HepG2 (cell line): ENCODE results near the gene UCN2. TPM values are rescaled to one million over a fixed set of nuclear protein-coding genes. Genes with fewer than 3 reads are reported as not detected.

Experiments used
- ATAC-seq: fragments of 200-7000 bp; cut with Tn5 transposase; 3 replicates; pipeline ENCODE4 v1.9.1; 2020; ENCODE audit warnings: mild to moderate bottlenecking, moderate library complexity
- BruUV-seq: library from RNA; stranded (reverse); fragments of 400-500 nt; replicated peaks from 2 replicates; lab custom pipeline; 2021; lab: Mats Ljungman, UMichigan
- CTCF ChIA-PET: fragments of 300-600 bp; formaldehyde crosslinking; extraction: SDS; loops from one replicate; lab custom pipeline; 2021; ENCODE audit warnings: low total read pairs, inconsistent platforms, low intra/inter-chr PET ratio; lab: Yijun Ruan, JAX
- POLR2A ChIA-PET: fragments of 350-600 bp; sonication (Branson Sonifier 250); formaldehyde crosslinking; loops from one replicate; lab custom pipeline; 2020; ENCODE audit warnings: antibody characterized with exemption, inconsistent platforms; lab: Yijun Ruan, JAX
- DNase-seq: peaks from one replicate; pipeline ENCODE4 v3.0.0-alpha.2; 2015; ENCODE audit warnings: low spot score
- FAIRE-seq: peaks from 3 replicates; lab custom pipeline; 2011; peaks lifted over from hg19 to GRCh38; lab: Jason Lieb, UNC
- H2AFZ ChIP-seq: one replicate; pipeline ENCODE4 v1.6.1; 2011; ENCODE audit warnings: low read length, inconsistent platforms
- H3K27ac ChIP-seq: fragments of 300-600 bp; 3 replicates; pipeline ENCODE4 v1.8.0; 2011; ENCODE audit warnings: mixed run types, mild to moderate bottlenecking, mixed read lengths, low read length, inconsistent platforms; ENCODE audit not compliant: insufficient read depth; ENCODE audit errors: extremely low read length
- H3K27me3 ChIP-seq, 2 experiments: fragments of 200-600 bp in 1 of 2; 2 replicates in 1 of 2; 3 replicates in 1 of 2; pipeline versions ENCODE4 v1.6.0 to v1.8.0; 2011; ENCODE audit warnings: low read length in 2 of 2, mild to moderate bottlenecking in 2 of 2, moderate library complexity in 2 of 2, inconsistent platforms in 1 of 2; ENCODE audit not compliant: insufficient read depth in 2 of 2, control insufficient read depth in 1 of 2
- H3K36me3 ChIP-seq, 2 experiments: fragments of 200-600 bp in 1 of 2; replicated peaks in 1 of 2; 2 replicates in 1 of 2; 3 replicates in 1 of 2; pipeline versions ENCODE4 v1.5.1 to v1.8.0; 2011; ENCODE audit warnings: low read length in 2 of 2, inconsistent platforms in 1 of 2; ENCODE audit not compliant: insufficient read depth in 2 of 2, control insufficient read depth in 1 of 2
- H3K4me1 ChIP-seq: 2 replicates; pipeline ENCODE4 v1.5.1; 2012; ENCODE audit warnings: low read length, inconsistent platforms; ENCODE audit not compliant: insufficient read depth
- H3K4me2 ChIP-seq: 2 replicates; pipeline ENCODE4 v1.6.0; 2011; ENCODE audit warnings: low read depth, low read length, inconsistent platforms
- H3K4me3 ChIP-seq, 3 experiments: fragments of 200-600 bp in 1 of 3; sonication (generic), shearing (Covaris generic) in 1 of 3; replicated peaks in 1 of 3; 2 replicates each; pipeline ENCODE4 v1.5.1; 2011 to 2016; ENCODE audit warnings: low read length in 3 of 3, inconsistent platforms in 2 of 3, low read depth in 2 of 3, mild to moderate bottlenecking in 2 of 3, control low read depth in 1 of 3, mixed read lengths in 1 of 3; ENCODE audit not compliant: insufficient read depth in 1 of 3
- H3K79me2 ChIP-seq: one replicate; pipeline ENCODE4 v1.6.1; 2011; ENCODE audit warnings: low read length, inconsistent platforms; ENCODE audit not compliant: insufficient read depth
- H3K9ac ChIP-seq: 2 replicates; pipeline ENCODE4 v1.6.0; 2011; ENCODE audit warnings: mild to moderate bottlenecking, low read depth, low read length, inconsistent platforms; ENCODE audit not compliant: insufficient read depth
- H3K9me3 ChIP-seq: 2 replicates; pipeline ENCODE4 v1.5.1; 2012; ENCODE audit warnings: mild to moderate bottlenecking, low read length
- H4K20me1 ChIP-seq: 2 replicates; pipeline ENCODE4 v1.6.0; 2011; ENCODE audit warnings: inconsistent platforms, mild to moderate bottlenecking, low read length, moderate library complexity; ENCODE audit not compliant: insufficient read depth
- ATRX ChIP-seq: sonication (generic); formaldehyde crosslinking; IDR thresholded peaks from 2 replicates; pipeline ENCODE4 v1.4.0; 2020; ENCODE audit warnings: missing genetic modification reagents, borderline replicate concordance
- BHLHE40 ChIP-seq: IDR thresholded peaks from 2 replicates; pipeline ENCODE4 v1.6.1; 2011; ENCODE audit warnings: low read length, improper control_type of control experiment
- CCAR2 ChIP-seq: fragments of 200-400 bp; formaldehyde crosslinking; optimal IDR thresholded peaks from 2 replicates; pipeline ENCODE3; 2018; ENCODE audit warnings: low read depth, mild to moderate bottlenecking, low read length, moderate library complexity
- ELK4 ChIP-seq: sonication (generic); formaldehyde crosslinking; IDR thresholded peaks from 2 replicates; pipeline ENCODE4 v1.9.0; 2021; ENCODE audit warnings: missing genetic modification reagents, borderline replicate concordance
- HMG20A ChIP-seq: IDR thresholded peaks from 2 replicates; pipeline ENCODE4 v1.6.1; 2016; ENCODE audit warnings: borderline replicate concordance
- HOXA7 ChIP-seq: sonication (generic); formaldehyde crosslinking; IDR thresholded peaks from 2 replicates; pipeline ENCODE4 v1.8.1; 2022; ENCODE audit warnings: mild to moderate bottlenecking, missing genetic modification reagents, moderate library complexity
- KAT8 ChIP-seq: IDR thresholded peaks from 2 replicates; pipeline ENCODE4 v1.6.1; 2016; ENCODE audit warnings: missing genetic modification reagents, missing compliant biosample characterization
- ZNF644 ChIP-seq: IDR thresholded peaks from 2 replicates; pipeline ENCODE4 v1.6.1; 2016; ENCODE audit warnings: low read depth
- ZNF709 ChIP-seq: sonication (generic); formaldehyde crosslinking; IDR thresholded peaks from 2 replicates; pipeline ENCODE4 v1.5.0; 2020; ENCODE audit warnings: mild to moderate bottlenecking, missing genetic modification reagents
- ZSCAN31 ChIP-seq: sonication (generic); formaldehyde crosslinking; IDR thresholded peaks from 2 replicates; pipeline ENCODE4 v1.5.0; 2020; ENCODE audit warnings: low read depth, mild to moderate bottlenecking, missing genetic modification reagents
- WGBS: methylation state at CpG from one replicate; pipeline ENCODE4 v1.1.6; 2017; ENCODE audit warnings: low lambda C conversion rate; 5-methylcytosine and 5-hydroxymethylcytosine counted together
- in situ Hi-C: cut with HindIII; loops from 2 replicates; pipeline ENCODE4 v1.10.0; 2017; ENCODE audit warnings: low pct_unique_long_range_greater_than_20kb; ENCODE audit not compliant: extremely low pct_ligation_motif_present
- intact Hi-C: fragments of 100-400 bp; cut with micrococcal nuclease; formaldehyde crosslinking; loops from one replicate; pipeline ENCODE4 v1.10.0; 2022; ENCODE audit not compliant: unreplicated experiment
- polyA plus RNA-seq, 8 experiments: library from polyadenylated mRNA; depleted of rRNA in 3 of 8; stranded (reverse) in 7 of 8; unstranded in 1 of 8; fragments of >200 nt; fragmentation: Illumina TruSeq in 4 of 8; extraction: Trizol in 4 of 8; gene quantifications; 2 replicates each; pipeline versions ENCODE4 v1.2.1 to v1.2.3, GENCODE V29; 2011 to 2016; ENCODE audit warnings: low read depth in 4 of 8, missing spikeins in 1 of 8, mixed read lengths in 1 of 8; ENCODE audit not compliant: insufficient read depth in 1 of 8
- total RNA-seq, 5 experiments: library from RNA; depleted of rRNA; stranded (reverse); fragments of >200 nt; fragmentation: Illumina TruSeq; extraction: Trizol; gene quantifications; 2 replicates each; pipeline ENCODE4 v1.2.3, GENCODE V29; 2016; ENCODE audit warnings: low read depth in 1 of 5
- TF ChIP-seq, protein P1 (sequence below): IDR thresholded peaks from 2 replicates; pipeline ENCODE4 v1.6.1; 2016
- TF ChIP-seq, protein P2 (sequence below): sonication (generic); formaldehyde crosslinking; IDR thresholded peaks from 2 replicates; pipeline ENCODE4 v1.5.0; 2020; ENCODE audit warnings: missing genetic modification reagents

The UCN2 gene
- total and polyA plus RNA-seq, 2 of the 13 experiments (the other 11 are each of a cell fraction or from before 2014, with no cell fraction given): 0.07 to 1.5 TPM

DNA sequence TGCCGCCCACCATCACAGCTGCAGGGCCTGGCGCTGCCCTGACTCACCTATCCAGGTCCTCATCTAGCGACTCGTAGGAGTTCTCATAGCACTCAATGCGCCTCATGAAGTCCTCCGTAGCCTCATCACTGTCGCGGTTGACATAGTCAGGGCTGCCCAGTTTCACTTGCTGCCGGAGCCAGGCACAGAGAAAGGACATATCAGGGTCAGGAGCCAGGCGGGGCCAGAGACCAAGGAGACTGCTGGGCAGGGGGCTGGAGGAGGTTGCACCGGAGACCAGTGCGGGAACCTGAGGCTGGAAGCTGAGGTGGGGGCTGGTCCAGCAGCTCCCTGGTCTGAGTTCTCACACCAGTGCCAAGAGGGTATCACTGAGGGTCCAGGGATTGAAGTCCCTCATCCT lies 25.1 kb downstream of the UCN2 start:
- no peaks in the 10 kb centered on the region for H3K79me2 ChIP-seq
- H3K9ac ChIP-seq: no peak overlapping the region
- H3K9me3 ChIP-seq: no peaks in the 10 kb centered on the region
- TF ChIP-seq HOXA7 (no peak), ZSCAN31 (CRISPR knock-in tag) (no peak)
- TF ChIP-seq, protein P1, sequence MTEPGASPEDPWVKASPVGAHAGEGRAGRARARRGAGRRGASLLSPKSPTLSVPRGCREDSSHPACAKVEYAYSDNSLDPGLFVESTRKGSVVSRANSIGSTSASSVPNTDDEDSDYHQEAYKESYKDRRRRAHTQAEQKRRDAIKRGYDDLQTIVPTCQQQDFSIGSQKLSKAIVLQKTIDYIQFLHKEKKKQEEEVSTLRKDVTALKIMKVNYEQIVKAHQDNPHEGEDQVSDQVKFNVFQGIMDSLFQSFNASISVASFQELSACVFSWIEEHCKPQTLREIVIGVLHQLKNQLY: no peak
- intact Hi-C loops: no loop called here
- H3K4me1 ChIP-seq: no peaks in the 10 kb centered on the region
- H3K27me3 ChIP-seq: no peaks in the 10 kb centered on the region
- ChIA-PET CTCF (no interaction called here), POLR2A (no interaction called here)
- no TSS peak for BruUV-seq
- ATAC-seq (no peak), DNase-seq (no peak), FAIRE-seq (no peak)
- H3K4me3 ChIP-seq: no peak overlapping the region
- 92% methylated on average over 2 of the region's 12 CpGs for WGBS
- no peaks in the 10 kb centered on the region for H4K20me1 ChIP-seq
- no peak overlapping the region for H3K4me2 ChIP-seq
- in situ Hi-C loops: no loop called here
- H2AFZ ChIP-seq: no peak overlapping the region
- H3K27ac ChIP-seq: no peak overlapping the region
- peaks cover 39 to 83% of the 10 kb centered on the region in 2 experiments for H3K36me3 ChIP-seq

DNA sequence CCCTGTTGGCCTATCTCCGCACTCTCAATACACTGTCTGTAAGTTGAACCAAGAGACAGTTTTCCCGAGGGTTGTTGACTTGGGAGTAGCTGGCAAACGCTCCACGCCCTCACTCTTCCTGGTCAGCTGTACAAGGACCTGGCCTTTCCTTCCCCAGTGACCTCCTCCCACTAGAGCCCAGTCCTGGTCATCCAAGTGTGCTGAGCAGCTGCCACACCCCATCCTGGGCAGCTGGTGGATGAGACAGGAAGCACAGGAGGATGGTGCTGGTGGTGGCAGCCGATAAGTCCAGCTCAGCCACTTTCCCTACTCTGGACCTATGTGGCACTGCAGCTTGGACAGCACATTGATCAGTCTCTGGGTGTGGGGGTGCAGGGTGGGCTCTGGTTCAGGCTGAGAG lies 26.8 kb downstream of the UCN2 start:
- no peaks in the 10 kb centered on the region for H3K4me1 ChIP-seq
- H3K4me2 ChIP-seq: no peak overlapping the region
- H3K27me3 ChIP-seq: no peaks in the 10 kb centered on the region
- FAIRE-seq: no peak
- CTCF ChIA-PET: no interaction called here
- BruUV-seq: no TSS peak
- intact Hi-C loops: no loop called here
- DNase-seq: no peak
- H3K9ac ChIP-seq: no peak overlapping the region
- H3K4me3 ChIP-seq: no peak overlapping the region
- ATAC-seq: no peak; the same call in 2 of the 3 replicates
- in situ Hi-C loops: no loop called here
- no peak overlapping the region for H3K27ac ChIP-seq
- no peaks in the 10 kb centered on the region for H4K20me1 ChIP-seq
- POLR2A ChIA-PET: no interaction called here
- peaks cover 34 to 82% of the 10 kb centered on the region in 2 experiments for H3K36me3 ChIP-seq
- H3K79me2 ChIP-seq: no peaks in the 10 kb centered on the region
- no peak overlapping the region for H2AFZ ChIP-seq
- whole genome bisulfite sequencing: 92% methylated on average over 4 of the region's 5 CpGs
- H3K9me3 ChIP-seq: no peaks in the 10 kb centered on the region
- no peak for TF ChIP-seq HMG20A
- TF ChIP-seq CCAR2: no peak
- no peak for TF ChIP-seq ZNF709
- TF ChIP-seq, protein P2, sequence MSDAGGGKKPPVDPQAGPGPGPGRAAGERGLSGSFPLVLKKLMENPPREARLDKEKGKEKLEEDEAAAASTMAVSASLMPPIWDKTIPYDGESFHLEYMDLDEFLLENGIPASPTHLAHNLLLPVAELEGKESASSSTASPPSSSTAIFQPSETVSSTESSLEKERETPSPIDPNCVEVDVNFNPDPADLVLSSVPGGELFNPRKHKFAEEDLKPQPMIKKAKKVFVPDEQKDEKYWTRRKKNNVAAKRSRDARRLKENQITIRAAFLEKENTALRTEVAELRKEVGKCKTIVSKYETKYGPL (CRISPR knock-in tag): no peak
- no peak for TF ChIP-seq BHLHE40
- no peak for TF ChIP-seq ATRX (CRISPR knock-in tag)
- no peak for TF ChIP-seq ZNF644 (CRISPR knock-in tag)
- no peak for TF ChIP-seq KAT8 (CRISPR knock-in tag)
- TF ChIP-seq ELK4: no peak
